HL-60/S4 treated with phorbol 12-myristate 13-acetate at 8.2 ng/mL for 4 days and 3 days (cell line): Measurements from ENCODE around the gene RNASE9.
"Not testable (repeated sequence)": the region's sequence is repeated elsewhere in the genome, so short reads cannot be mapped to it uniquely, and the experiment has no call there.

ENCODE experiments used
- in situ Hi-C: fragments of 300-500 bp; cut with MboI; formaldehyde crosslinking; loops from 2 replicates; pipeline ENCODE4 v1.15.0; 2022; ENCODE audit warnings: low sequenced_read_pairs

The RNASE9 gene

DNA sequence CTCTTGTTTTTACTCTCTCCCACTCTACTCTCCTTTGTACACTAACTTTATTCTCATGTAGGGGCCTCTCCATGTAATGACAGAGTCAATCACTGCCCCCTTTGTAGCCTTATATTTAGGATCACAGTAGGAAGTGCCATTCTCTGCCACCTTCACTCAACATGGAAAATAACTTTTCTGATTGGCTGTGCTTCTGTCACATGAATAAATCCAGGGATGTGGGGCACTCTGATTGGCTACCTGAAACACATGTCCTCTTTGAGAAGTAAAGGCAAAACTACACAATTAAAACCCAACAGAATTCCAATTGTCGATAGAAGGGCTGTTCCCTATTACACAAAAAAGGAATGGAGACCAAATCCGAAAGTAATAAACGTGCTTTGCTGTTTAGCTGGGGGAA is at the start of gene RNASE9:
Gene RNASE9 (minus strand): TSS at position 87 of the 400 bp plus-strand sequence.
- in situ Hi-C loops: no loop called here

DNA sequence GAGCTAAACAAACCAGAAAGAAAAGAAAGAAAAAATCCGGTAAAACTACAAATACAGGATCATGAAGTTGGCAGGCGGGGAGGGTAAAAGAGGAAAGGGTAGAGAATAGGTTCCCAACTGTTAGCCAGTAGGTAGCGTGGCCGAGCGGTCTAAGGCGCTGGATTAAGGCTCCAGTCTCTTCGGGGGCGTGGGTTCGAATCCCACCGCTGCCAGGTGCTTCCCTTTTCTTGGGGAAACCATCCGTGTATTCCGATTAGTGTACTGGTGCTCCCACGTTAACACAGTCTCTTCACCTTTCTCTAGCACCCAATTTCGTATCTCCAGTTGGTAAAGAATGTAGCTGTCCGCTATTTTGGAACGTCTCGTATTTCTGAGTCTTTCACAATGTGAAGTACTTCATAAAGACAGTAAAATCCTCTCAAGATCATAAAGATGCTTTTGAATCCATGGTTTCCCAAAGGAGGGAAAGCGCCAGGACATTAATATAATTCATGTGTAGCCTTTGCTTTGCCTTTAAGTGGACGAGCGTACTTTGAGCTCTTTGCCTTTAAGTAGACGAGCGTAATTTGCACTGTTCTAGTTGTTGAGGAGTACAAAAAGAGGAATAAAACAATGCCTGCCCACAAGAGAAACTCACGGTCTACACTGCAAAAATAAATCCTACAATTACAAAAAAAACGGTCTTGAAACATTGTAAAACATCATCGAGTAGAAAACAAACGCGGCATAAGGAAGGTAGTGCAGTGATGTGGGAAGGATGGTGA is 49.3 kb upstream of the RNASE9 start:
- in situ Hi-C loops: no loop called here

DNA sequence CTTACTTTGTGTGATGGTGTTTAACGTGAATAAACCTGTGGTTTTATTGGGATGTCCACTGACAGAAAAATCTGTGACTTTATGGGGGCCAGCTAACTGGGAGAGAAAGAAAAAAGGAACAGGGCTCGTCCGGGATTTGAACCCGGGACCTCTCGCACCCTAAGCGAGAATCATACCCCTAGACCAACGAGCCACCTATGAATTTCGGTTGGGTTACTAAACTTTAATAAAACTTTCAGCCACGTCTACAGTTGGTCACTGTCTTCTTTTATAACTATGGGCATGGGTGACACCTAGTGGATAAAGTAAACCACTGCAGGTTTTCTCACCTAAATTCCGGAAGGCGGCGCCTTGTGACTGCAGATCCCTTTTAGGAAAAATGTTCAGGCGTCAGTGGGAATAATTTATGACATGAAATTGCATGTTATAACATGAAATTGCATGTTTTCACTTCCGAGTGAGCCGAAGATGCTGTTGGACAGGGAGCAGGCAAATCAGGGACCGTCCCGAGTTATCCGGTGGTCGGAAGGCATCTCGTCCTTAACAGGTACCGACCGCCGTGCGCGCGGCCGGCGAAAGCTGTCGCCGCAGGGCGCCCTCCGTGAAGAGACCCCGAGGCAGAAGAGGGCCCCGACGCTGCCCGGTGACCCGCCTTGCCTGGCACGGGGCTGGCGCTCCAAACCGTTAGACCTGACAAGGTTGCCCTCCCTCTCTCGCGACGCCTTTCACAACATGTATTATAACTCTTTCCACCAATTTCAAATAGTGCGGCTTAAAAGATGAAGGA is 48.6 kb upstream of the RNASE9 start:
- in situ Hi-C loops: loop anchor here (10.0 kb wide), 1 partner anchor 285 kb away; no protein-coding TSS in a partner anchor

DNA sequence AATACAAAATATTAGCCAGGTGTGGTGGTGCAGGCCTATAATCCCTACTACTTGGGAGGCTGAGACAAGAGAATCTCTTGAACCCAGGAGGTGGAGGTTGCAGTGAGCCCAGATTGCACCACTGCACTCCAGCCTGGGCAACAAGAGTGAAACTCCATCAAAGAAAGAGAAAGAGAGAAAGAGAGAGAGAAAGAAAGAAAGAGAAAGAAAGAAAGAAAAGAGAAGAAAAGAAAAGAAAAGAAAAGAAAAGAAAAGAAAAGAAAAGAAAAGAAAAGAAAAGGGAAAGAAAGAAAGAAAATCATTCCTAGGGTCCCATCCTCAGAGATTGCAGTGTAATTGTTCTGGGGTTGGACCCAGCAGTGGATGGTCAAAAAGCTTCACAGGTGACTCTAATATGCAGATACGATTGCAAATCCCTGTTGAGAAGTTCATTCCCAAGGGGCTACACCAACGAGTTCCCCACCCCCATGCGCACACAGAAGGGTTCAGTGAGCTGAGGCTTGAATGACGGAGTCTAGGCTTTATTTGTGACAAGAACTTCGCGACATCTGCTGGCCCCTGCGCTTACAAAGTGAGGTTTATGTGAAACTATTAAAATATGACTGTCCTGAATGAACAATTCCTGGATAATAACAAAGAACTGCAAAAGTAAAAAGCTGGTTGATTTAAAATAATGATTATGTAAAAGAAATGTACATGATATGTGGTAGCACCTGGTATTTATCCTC is 47.7 kb upstream of the RNASE9 start:
- in situ Hi-C loops: loop anchor here (10.0 kb wide), 1 partner anchor 284 kb away; no protein-coding TSS in a partner anchor

DNA sequence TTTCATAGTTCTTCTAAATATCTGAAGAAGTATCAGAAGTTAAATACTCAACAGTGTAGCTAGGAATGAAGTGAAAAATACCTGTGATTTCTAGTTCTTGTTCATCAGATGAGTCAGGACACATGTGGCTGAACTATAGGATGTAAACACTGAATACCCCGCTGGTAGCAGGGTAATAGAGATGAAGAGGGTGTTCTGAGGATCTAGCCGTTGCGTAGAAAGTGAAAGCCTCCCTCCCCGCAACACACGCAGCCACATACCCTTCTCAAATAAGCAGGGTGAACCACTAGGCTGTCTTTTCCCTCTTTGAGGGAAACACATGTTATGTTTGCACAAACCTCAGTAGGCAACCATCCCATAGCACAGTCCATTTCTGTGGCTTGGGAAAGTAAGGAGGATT is 46.8 kb upstream of the RNASE9 start:
- in situ Hi-C loops: loop anchor here (10.0 kb wide), 1 partner anchor 283 kb away; no protein-coding TSS in a partner anchor

DNA sequence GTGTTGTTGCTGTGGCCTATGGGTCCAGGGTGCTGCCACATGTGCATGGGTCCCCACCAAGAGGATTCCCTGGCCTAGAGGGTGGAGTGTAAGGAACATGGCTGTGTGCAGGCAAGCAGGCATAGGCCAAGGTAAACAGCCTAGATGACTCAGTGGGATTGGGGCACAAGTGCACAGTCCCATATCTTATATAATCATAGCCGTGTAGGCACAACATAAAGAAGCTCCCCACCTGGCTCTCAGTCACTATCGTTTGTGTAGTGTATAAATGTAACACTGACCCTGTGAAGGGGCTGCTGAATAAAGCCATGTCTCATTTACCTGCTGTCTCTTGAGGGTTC is 46.0 kb upstream of the RNASE9 start:
- in situ Hi-C loops: loop anchor here (10.0 kb wide), 1 partner anchor 282 kb away; no protein-coding TSS in a partner anchor

DNA sequence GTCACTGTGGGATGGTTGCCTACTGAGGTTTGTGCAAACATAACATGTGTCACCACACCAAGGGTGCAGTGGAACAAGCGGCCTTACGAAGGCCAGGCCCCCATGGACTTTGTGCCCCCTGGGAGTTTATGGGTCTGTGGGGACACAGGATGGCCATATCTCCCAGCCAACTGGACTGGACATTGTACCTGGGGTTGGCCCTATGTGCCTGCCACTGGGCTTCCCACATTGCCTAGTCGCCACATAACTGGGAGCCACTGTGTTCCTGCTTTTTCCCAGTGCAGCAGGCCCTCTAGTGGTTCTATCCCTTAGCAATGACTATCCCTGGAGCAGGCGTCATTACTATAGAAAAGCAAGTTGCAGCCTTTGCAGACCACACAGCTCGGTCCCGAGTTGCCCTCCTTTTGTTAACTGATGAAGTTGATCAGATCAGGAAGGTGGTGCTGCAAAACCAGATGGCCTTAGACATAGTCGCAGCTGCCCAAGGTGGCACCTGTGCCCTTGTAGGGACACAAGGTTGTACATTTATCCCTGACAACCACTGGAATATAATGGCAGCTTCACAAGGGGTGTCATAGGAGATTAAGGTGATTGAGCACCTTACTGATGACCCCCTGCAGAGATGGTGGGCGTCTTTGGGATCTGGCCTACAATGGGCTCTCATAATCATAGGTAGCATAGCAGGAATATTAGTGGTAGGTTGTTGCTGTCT is 45.5 kb upstream of the RNASE9 start:
- in situ Hi-C loops: loop anchor here (10.0 kb wide), 1 partner anchor 282 kb away; no protein-coding TSS in a partner anchor

DNA sequence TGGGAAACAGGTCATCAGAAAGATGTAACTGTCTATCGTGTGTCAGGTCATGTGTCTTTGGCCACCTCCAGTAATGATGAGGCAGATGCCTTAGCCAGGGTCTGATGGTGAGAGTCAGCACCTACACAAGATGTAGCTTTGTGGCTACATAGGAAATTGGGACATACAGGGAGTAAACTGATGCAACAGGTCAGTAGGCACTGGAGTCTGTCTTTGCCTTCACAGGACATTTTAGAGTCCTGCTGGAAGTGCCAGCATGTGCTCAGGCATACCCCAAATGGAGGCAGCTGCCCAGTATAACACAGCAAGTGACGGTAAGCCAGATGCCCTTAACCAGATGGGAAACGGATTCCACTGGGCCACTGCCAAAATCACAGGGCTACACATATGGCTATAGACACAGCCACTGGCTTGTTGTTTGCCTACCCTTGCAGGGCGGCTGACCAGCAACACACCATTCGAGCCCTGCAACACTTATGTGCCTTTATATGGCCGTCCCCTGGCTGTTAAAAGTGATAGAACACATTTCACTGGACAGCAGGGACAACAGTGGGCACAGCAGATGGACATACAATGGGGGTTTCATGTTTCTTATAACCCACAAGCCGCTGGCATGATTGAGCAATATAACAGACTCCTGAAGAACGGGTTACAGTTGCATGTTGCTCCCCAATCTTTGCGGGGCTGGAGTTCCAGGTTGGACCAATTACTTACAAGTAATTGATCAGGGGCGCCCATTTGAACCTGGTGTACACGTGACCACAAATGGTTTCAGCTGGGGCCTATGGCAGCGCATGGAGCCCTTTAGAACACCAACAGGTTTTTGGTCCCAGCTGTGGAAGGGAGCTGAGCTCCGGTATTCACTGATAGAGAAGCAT is 43.2 kb upstream of the RNASE9 start:
- in situ Hi-C loops: loop anchor here (10.0 kb wide), 1 partner anchor 279 kb away; no protein-coding TSS in a partner anchor

DNA sequence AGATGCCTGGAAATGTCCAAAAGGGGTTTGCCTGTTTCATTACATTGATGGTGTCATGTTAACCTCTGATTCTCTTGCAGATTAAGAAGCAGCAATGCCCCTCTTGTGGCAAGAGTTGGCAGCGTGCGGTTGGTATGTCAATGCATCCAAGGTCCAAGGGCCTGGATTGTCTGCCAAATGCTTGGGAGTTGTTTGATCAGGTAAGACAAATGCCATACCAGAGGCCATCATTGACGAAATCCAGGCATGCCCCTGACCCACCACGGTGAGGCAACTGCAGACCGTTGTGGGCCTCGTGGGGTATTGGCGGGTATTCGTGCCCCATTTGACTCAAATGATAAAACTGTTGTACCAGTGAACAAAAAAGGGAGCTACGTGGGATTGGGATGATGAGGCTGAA is 41.7 kb upstream of the RNASE9 start:
- in situ Hi-C loops: loop anchor here (10.0 kb wide), 1 partner anchor 278 kb away; no protein-coding TSS in a partner anchor

DNA sequence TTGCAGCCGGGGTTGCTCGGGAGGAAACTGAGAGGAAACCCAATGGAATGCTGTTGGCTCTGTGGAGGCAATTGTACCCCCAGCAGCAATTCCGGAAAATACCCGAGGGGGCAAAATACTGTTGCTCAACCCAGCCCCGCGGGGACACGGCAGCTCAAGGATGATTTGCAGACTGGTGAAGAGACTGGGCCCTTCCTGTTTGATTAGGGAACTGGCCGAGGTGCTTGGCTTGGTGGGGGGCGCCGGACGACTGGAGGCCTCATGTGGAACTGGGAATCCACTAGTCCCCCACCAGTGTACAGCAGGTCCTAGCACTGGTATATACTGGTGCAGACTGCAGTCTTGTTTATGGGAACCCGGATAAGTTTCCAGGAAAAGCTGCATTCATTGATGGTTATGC is 40.7 kb upstream of the RNASE9 start:
- in situ Hi-C loops: loop anchor here (10.0 kb wide), 1 partner anchor 277 kb away; no protein-coding TSS in a partner anchor

DNA sequence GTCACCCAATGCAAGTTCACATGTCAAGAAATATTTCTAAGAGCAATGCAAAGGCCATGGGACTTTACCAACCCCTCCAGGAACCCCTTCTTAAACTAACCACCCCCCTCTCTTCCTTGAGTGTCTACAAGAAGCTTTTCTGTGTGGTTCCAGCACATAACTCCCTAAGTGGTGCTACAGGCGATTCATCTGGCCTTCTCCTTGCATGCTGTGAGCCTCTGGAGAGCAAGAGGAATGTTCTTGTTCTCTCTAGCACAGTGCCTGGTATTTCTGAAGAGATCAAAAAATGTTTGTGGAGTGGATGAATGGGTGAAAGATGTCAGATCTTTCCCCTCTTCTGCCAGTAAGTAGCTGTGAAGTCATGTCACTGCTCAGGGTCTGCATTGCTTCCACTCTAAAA is 36.3 kb upstream of the RNASE9 start:
- in situ Hi-C loops: no loop called here

DNA sequence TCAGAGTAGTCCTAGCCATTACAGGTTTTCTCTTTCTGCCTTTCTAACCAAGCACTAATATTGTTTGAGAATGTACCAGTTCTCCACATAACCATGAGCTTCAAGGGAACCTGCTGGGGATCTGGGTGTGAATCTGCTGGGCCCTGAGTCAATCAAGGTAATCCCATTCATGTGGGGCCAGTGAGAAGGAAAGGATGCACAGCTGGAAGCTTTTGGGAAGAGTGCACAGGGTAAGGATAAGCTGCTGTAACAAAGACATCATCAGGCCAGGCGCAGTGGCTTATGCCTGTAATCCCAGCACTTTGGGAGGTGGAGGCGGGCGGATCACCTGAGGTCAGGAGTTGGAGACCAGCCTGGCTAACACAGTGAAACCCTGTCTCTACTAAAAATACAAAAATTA is 34.9 kb upstream of the RNASE9 start:
- in situ Hi-C loops: not testable (repeated sequence)

DNA sequence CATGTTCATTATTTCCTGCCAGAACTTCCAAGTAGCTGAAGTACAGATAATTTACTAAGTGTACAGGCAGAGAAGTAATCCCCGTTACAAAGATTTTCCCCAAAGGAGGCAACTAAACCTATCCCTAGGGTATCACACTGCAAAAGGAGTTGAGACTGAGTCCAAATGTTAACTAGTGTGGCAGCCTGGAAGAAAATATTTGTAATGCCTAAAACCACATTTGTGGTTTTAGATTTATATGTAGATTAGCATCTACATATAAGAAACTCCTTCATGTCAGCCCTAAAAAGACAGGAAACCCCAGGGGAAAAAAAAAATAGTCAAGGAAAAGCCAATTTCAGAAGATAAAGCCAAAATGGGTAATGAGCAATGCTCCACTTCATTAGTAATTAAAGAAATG is 31.7 kb upstream of the RNASE9 start:
- in situ Hi-C loops: no loop called here

DNA sequence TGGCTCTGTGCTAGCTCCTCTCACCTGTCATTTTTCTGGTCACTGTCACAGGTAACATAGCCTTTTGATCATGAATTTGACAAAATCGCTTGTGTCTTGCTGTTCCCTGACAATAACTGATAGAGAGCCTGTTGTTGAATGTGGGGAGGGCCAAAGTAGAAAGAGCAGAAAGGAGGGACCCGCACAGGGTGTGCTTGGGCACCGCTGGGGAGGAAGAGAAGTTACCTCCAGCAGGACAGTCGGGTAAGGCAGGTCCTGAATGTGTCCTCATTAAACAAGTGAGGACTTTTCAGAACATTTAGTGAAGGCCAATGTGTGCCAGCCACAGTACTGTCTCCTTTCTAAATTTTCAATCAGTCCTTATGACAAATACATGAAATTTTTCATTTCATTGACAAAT is 30.4 kb upstream of the RNASE9 start, which contains the start of gene RNASE12:
Gene RNASE12 (minus strand): TSS at position 142 of the 400 bp plus-strand sequence. CDS start 653 bp downstream, outside the sequence.
- in situ Hi-C loops: no loop called here

DNA sequence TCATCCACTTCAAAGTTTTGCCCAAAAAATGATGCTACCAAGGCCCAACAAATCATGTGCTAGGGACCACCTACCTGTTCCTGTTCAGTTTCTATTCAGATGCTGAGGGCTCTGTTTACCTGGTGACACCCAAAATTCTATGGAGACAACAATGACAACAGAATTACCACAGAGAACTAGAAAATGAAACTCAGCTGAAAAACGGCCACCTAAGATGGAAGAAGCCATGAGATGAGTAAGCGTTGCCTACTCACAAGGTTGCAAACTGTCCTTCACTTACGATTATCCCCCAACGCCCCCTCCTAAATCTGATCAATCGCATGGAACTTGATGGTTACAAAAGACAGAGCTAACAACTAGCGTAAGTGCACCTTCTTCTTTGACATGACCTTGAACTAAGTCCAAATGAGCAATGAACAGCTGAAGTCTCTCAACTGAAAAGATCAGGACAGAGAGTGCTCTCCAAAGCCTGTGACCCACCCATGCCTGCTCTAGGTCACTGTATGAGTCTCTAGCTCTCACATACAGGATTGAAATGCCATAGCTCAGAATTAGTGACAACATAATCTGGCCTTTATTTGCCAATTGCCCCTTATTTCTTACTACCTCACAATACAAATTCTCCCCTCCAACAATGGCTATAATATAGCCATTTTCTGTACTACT is 26.8 kb upstream of the RNASE9 start, which contains the start of gene RNASE11:
Gene RNASE11 (minus strand): TSS at position 513 of the 666 bp plus-strand sequence.
- in situ Hi-C loops: no loop called here

DNA sequence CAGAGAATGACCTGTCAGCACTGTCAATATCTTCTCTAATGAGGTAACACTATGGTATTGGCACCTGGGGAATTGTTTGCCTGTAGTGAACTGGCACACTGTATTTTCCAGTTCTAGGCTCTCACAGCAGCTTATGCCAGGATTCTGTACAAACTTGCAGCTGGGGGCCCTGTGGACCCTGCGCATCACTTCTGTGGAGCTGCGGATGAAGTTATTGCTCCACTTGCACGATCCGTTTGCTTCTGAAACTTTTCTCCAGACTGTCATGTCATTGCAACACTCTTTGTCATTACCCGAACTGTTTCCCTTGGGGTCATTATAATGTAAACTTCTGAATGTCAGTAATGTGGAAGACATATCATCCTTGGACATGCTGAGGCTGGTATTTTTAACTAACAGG is 23.1 kb upstream of the RNASE9 start:
- in situ Hi-C loops: no loop called here

DNA sequence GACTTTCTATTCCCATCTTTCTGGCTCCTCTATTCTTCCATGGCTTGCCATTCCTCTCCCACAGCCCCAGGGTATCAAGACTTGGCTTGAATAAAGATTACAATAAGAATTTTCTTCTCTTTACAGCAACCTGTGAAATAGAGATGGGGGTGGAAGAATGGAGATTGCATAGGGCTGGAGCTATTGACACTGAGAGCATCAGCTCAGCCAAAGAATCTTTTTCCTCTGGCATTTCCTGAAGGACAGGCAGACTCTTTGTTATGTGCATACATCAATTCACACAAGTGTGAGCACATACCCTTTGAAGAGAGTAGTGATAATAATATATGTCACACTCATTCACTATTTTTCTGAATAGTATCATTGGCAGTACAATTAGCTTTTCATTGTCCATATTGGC is 22.3 kb upstream of the RNASE9 start:
- in situ Hi-C loops: no loop called here

DNA sequence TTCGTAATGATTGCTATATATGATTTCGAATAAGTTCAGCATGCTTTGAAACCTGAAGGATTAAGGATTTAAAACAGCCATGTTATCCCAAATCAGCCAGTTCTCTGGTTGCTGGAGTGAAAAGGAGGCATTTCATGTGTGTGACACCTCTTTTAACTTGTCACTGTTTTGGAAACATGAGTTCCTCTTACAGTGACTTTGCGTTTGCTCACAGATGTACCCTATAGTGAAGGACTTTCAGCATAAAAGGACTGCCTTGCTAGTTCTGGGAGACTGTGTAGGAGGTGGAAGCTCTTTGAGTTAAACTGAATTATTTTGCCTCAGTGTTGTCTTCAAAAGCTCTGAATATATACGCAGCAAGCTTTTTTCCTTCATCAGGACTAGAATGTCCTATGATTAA is 19.4 kb upstream of the RNASE9 start:
- in situ Hi-C loops: no loop called here
